Retinal pigment epithelial cell (primary cell): ENCODE measurements around the gene NPTX1.

Experiments used
- DNase-seq: peaks from one replicate; pipeline ENCODE4 v3.0.0-alpha.2; 2010; ENCODE audit warnings: low read depth
- H3K4me3 ChIP-seq: 2 replicates; pipeline ENCODE4 v1.5.1; 2011; ENCODE audit warnings: mild to moderate bottlenecking, low read length, control low read depth, moderate library complexity
- TF ChIP-seq, protein P1 (sequence below): conservative IDR thresholded peaks from 2 replicates; pipeline ENCODE4 v1.5.1; 2011; ENCODE audit warnings: low read depth, low read length, control low read depth, inconsistent platforms

The NPTX1 gene

GRCh38 chr17:80471922-80472321 lies 4.5 kb downstream of the NPTX1 start:
- TF ChIP-seq, protein P1, sequence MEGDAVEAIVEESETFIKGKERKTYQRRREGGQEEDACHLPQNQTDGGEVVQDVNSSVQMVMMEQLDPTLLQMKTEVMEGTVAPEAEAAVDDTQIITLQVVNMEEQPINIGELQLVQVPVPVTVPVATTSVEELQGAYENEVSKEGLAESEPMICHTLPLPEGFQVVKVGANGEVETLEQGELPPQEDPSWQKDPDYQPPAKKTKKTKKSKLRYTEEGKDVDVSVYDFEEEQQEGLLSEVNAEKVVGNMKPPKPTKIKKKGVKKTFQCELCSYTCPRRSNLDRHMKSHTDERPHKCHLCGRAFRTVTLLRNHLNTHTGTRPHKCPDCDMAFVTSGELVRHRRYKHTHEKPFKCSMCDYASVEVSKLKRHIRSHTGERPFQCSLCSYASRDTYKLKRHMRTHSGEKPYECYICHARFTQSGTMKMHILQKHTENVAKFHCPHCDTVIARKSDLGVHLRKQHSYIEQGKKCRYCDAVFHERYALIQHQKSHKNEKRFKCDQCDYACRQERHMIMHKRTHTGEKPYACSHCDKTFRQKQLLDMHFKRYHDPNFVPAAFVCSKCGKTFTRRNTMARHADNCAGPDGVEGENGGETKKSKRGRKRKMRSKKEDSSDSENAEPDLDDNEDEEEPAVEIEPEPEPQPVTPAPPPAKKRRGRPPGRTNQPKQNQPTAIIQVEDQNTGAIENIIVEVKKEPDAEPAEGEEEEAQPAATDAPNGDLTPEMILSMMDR = no peak
- no peak overlapping the region for H3K4me3 ChIP-seq
- DNase-seq = no peak

DNA sequence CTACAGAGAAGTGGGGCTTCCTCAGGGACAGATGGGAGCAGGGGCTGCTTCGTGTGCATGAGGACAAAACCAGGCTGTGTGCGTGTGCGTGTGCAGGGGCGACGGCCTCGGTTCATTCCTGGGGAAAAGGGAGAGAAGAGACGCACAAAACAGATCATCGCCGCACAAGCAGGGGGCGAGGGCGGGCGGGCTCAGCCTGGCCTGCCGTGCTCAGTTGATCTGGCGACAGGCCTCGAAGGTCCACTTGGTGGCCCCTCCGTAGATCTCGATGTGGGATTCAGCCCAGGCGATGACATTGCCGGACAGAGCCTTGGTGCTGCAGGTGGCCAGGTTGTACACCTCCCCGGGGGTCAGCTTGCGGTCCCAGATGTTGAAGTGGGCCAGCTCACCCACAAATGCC lies 5.8 kb downstream of the NPTX1 start:
- no peak overlapping the region for H3K4me3 ChIP-seq
- DNase-seq = no peak
- TF ChIP-seq, protein P1 = no peak

DNA sequence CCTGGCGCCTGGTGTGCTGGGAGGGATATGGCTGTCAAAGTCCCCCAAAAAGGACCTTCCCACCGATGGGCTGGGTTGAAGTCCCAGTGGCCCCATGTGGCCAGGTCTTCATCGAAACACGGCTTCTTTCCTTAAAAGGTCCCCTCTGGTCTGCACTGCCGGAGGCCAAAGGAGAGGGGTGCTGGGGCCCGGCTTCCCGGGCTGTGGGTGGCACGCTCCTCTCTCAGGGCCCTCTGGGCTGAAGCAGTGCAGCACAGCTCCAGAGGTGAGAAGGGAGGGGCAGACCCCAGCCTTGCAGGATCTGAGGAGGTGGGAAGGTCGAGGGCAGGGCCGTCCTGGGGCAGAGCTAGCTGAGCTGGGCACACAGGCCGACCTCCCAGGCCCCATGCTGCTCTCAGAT lies 6.7 kb downstream of the NPTX1 start:
- TF ChIP-seq, protein P1 = no peak
- H3K4me3 ChIP-seq = no peak overlapping the region
- DNase-seq = no peak

DNA sequence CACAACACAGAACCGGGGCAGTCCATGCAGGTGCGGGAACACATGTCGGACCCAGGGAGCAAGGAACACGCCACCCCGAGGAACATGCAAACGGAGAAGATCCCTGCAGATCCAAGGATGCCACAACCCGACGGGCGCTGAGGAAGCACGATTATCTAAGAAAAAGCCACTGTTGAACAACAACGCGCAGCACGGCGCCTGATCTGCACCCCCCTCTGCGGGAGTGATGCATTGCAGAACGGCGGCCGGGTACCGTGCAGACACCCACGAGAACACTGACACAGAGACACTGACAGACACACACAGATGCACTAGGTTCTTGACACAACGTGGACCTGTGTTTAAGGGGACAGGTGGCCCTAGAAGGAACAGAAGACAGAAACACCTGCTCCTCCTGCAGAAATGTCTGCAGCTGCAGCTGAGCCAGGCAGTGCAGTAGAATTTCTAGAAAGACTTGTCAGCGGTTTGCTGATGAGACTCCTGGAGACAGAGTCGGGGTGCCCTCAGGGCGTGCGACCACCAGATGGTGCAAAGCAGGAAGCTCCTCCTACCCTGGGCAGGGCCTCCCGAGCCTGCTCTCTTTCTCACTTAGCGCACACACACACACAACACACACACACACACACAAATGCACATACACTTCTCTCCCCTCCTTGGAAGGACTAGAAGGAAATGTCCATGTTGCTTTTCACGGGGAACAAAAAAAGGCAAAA lies 7.5 kb downstream of the NPTX1 start:
- H3K4me3 ChIP-seq = no peak overlapping the region
- TF ChIP-seq, protein P1 = no peak
- no peak for DNase-seq

DNA sequence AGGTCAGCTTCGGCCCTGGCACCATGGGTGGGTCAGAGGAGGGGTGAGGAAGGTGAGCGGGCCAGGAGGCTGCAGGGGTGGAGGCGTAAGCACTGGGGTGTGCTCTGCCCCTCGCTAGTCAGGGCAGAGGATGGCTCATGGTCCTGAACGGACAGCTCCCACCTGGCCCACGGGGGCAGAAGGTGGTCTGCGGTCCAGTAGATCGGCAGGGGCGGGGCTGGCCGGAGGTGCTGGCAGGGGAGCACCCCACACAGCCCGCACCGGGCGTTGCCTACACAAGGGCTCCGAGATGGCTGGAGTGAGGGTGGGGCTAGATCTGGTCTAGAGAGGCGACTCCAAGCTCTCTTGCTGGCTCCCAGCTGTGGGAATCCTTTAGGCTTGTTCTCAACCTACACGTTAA lies 8.2 kb downstream of the NPTX1 start:
- H3K4me3 ChIP-seq = no peak overlapping the region
- no peak for DNase-seq
- TF ChIP-seq, protein P1 = no peak

DNA sequence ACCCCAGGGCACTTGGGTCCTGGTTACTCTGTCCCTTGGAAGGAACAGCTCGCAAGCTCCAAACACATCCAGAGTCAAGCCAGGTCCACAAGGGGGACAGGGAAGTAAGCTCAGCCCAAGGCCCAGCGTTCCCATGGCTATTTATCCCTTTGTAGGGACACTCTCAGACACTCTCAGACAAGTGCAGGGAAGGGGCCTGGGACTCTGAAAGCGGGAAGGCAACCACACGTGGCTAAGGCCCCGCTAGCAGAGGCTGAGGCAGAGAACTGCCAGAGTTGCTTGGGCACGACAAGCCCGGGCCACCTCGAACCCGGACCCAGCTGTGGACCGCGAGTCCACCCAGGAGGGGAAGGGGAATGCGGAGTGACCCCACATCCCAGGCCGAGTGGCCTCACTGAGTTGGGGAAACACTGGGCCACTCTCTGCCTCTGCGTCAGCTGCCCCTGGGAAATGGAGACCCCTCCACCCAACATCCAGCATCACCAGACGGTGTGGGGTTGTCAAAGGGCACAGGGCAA lies 10.2 kb downstream of the NPTX1 start:
- no peak overlapping the region for H3K4me3 ChIP-seq
- TF ChIP-seq, protein P1 = no peak
- no peak for DNase-seq

DNA sequence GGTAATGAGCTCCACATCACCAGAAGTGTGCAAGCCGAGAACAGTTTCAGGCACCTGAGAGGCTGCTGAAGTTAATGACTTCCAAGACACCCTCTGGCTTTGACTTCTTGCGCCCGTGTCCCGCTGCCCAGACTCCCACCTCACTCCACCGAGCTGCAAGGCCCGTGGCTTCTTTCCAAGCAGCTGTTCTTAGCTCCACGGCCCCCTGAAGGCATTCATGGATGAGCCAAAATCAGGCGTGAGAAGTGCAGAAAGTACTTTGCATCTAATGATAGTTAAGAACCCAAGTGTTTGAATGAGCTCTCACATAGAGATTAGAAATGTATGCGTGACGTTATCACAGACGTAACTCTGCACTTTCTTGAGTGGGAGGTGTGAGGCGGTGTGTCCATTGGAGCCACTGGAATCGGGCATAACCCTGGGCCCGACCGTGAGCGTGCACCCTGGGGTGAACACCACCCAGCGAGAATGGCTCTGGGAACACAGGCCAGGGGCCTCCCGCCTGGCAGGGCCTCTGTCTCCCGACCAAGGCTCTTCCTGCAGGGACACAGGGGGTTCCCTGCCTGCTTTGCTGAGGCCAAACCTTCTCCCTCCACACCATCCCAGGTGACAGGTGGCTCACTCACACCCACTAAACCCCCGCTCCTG lies 11.0 kb downstream of the NPTX1 start:
- DNase-seq = no peak

More for the DNA sequence above, 11.0 kb downstream of the NPTX1 start:
- no peak overlapping the region for H3K4me3 ChIP-seq
- TF ChIP-seq, protein P1 = no peak
